Osteoblast (primary cell): ENCODE data around the gene ZFP1. TPM values are rescaled to one million over a fixed set of nuclear protein-coding genes. Genes with fewer than 3 reads are reported as not detected.

ENCODE experiments used
- DNase-seq: peaks from one replicate; pipeline ENCODE4 v3.0.0; 2011; ENCODE audit warnings: low spot score, mixed read lengths; ENCODE audit not compliant: insufficient read length; ENCODE audit errors: missing footprints
- H2AFZ ChIP-seq: 2 replicates; pipeline ENCODE4 v1.6.0; 2011; ENCODE audit warnings: mild to moderate bottlenecking, low read length
- H3K27ac ChIP-seq: 2 replicates; pipeline ENCODE4 v1.5.1; 2011; ENCODE audit warnings: mild to moderate bottlenecking, low read depth, low read length, moderate library complexity
- H3K27me3 ChIP-seq: 2 replicates; pipeline ENCODE4 v1.6.0; 2012; ENCODE audit warnings: mild to moderate bottlenecking, control low read depth, inconsistent platforms, low read length, moderate library complexity; ENCODE audit not compliant: insufficient read depth
- H3K36me3 ChIP-seq: 2 replicates; pipeline ENCODE4 v1.5.1; 2011; ENCODE audit warnings: mild to moderate bottlenecking, low read length, control low read depth, moderate library complexity; ENCODE audit not compliant: insufficient read depth
- H3K4me1 ChIP-seq: 2 replicates; pipeline ENCODE4 v1.5.1; 2011; ENCODE audit warnings: mild to moderate bottlenecking, low read length, control low read depth, moderate library complexity; ENCODE audit not compliant: insufficient read depth
- H3K4me2 ChIP-seq: 2 replicates; pipeline ENCODE4 v1.6.0; 2011; ENCODE audit warnings: mild to moderate bottlenecking, low read length; ENCODE audit not compliant: insufficient read depth
- H3K4me3 ChIP-seq: fragments of 200-600 bp; sonication (generic); 3 replicates; pipeline ENCODE4 v1.5.1; 2012; ENCODE audit warnings: mild to moderate bottlenecking, low read length, inconsistent platforms; ENCODE audit not compliant: insufficient read depth
- H3K79me2 ChIP-seq: 2 replicates; pipeline ENCODE4 v1.6.0; 2012; ENCODE audit warnings: mild to moderate bottlenecking, low read length, control low read depth, inconsistent platforms; ENCODE audit not compliant: insufficient read depth
- H3K9me3 ChIP-seq: 2 replicates; pipeline ENCODE4 v1.5.1; 2011; ENCODE audit warnings: low read depth, low read length, control low read depth
- H4K20me1 ChIP-seq: 2 replicates; pipeline ENCODE4 v1.6.0; 2012; ENCODE audit warnings: mild to moderate bottlenecking, low read length, control low read depth; ENCODE audit not compliant: insufficient read depth
- CTCF ChIP-seq: IDR thresholded peaks from 2 replicates; pipeline ENCODE4 v1.5.1; 2011; ENCODE audit warnings: mild to moderate bottlenecking, low read depth, low read length, moderate library complexity; ENCODE audit errors: extremely low read depth
- total RNA-seq: library from RNA; depleted of rRNA; stranded (reverse); fragments of >200 nt; gene quantifications from 2 replicates; pipeline ENCODE4 v1.2.3, GENCODE V29; 2012

The ZFP1 gene
- total RNA-seq, 1 donor, result 12.7 TPM

DNA sequence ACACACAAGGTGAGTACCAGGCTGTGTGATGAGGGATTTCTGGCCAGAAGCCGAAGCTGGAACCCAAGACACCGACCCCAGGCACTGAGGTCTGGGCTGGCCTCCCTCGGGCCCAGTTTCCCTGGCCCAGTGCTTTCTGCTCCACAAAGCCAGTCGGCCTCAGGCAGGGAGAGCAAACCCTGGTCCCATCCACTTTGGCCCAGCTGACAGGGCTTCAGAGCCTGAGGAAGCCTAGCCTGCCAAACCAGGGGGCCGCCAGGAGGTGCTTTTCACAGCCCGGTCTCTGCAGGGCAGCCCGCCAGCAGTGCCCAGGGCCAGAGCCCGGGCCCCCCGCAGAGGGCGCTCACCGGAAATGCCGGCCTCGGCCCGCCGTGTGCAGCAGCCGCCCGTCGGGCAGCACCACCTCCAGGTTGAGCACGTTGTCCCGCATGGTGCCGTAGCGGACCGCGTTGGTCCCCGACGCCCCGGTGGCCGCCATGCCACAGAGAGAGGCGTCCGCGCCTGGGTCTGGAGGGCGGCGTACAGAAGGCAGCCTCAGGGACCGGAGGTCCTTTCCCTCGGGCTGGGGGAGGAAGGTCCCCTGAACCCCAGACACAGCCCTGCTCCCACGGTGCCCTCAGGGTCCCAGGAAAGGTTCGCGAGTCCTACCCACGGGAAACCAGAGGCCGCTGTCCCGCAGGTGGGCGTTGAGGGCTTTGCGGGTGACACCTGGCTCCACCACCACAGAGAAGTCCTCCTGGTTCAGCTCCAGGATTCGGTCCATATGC is 34.0 kb upstream of the ZFP1 start:
- Histone ChIP-seq H3K4me1 (peaks cover 25% of the 10 kb centered on the region), H4K20me1 (peaks cover 12% of the 10 kb centered on the region), H2AFZ (no peak overlapping the region), H3K4me3 (no peak overlapping the region), H3K9me3 (no peaks in the 10 kb centered on the region), H3K4me2 (no peak overlapping the region), H3K79me2 (no peaks in the 10 kb centered on the region), H3K27me3 (no peaks in the 10 kb centered on the region), H3K36me3 (no peaks in the 10 kb centered on the region), H3K27ac (no peak overlapping the region)
- DNase-seq, result peak; percentile 55
- TF ChIP-seq CTCF, result no peak

- Histone ChIP-seq H3K36me3 (no peaks in the 10 kb centered on the region), H3K27ac (no peak overlapping the region), H3K4me3 (no peak overlapping the region), H3K27me3 (no peaks in the 10 kb centered on the region), H3K4me1 (peaks cover 17% of the 10 kb centered on the region), H3K4me2 (no peak overlapping the region), H3K9me3 (no peaks in the 10 kb centered on the region), H4K20me1 (peaks cover 12% of the 10 kb centered on the region), H3K79me2 (no peaks in the 10 kb centered on the region), H2AFZ (no peak overlapping the region)
- no peak for TF ChIP-seq CTCF
- DNase-seq, result peak; percentile 76
Observed at GRCh38 chr16:75114946-75115825, 33.1 kb upstream of the ZFP1 start.

- H3K4me2 ChIP-seq, result peak within 1 kb of the TSS; percentile 75
- no peaks in the 10 kb centered on the region for H3K79me2 ChIP-seq
- peak within 1 kb of the TSS; percentile 66 for H2AFZ ChIP-seq
- peaks cover 7% of the 10 kb centered on the region for H3K4me1 ChIP-seq
- no peaks in the 10 kb centered on the region for H3K9me3 ChIP-seq
- H3K27ac ChIP-seq, result no peak within 1 kb of the TSS
- DNase-seq, result peak; percentile 96
- no peaks in the 10 kb centered on the region for H3K27me3 ChIP-seq
- H3K36me3 ChIP-seq, result no peaks in the 10 kb centered on the region
- TF ChIP-seq CTCF, result no peak
- H3K4me3 ChIP-seq, result peak within 1 kb of the TSS; percentile 67
- H4K20me1 ChIP-seq, result peaks cover 7% of the 10 kb centered on the region
Observed at GRCh38 chr16:75116081-75116910, 32.0 kb upstream of the ZFP1 start, which contains the start of gene LDHD. Gene LDHD (minus strand): TSS chr16:75116780. CDS start chr16:75116720, 60 bp downstream.
